Measurements from ENCODE around the gene RPN2.

RPN2 gene

GRCh38 chr20:37243076-37243936 lies 64.2 kb downstream of the RPN2 start:
- DNase-seq (ENCODE audit: low read depth), result no peak

GRCh38 chr20:37243937-37244571 lies 64.9 kb downstream of the RPN2 start:
- no peak for DNase-seq (ENCODE audit: low read depth)

GRCh38 chr20:37244572-37244957 lies 65.4 kb downstream of the RPN2 start:
- no peak for DNase-seq (ENCODE audit: low read depth)

- DNase-seq (ENCODE audit: low read depth), result no peak
Observed at GRCh38 chr20:37245216-37246150, 66.4 kb downstream of the RPN2 start.

- no peak for DNase-seq (ENCODE audit: low read depth)
Observed at GRCh38 chr20:37246736-37247135, 67.6 kb downstream of the RPN2 start.

GRCh38 chr20:37247547-37247946 lies 68.4 kb downstream of the RPN2 start:
- DNase-seq (ENCODE audit: low read depth), result no peak

- no peak for DNase-seq (ENCODE audit: low read depth)
Observed at GRCh38 chr20:37249304-37249703, 70.2 kb downstream of the RPN2 start.

- DNase-seq (ENCODE audit: low read depth), result no peak
Observed at GRCh38 chr20:37251825-37252477, 72.8 kb downstream of the RPN2 start.

- DNase-seq (ENCODE audit: low read depth), result no peak
Observed at GRCh38 chr20:37253087-37253486, 74.0 kb downstream of the RPN2 start.

GRCh38 chr20:37254114-37254878 lies 75.2 kb downstream of the RPN2 start:
- no peak for DNase-seq (ENCODE audit: low read depth)

GRCh38 chr20:37256286-37256685 lies 77.2 kb downstream of the RPN2 start:
- no peak for DNase-seq (ENCODE audit: low read depth)

- no peak for DNase-seq (ENCODE audit: low read depth)
Observed at GRCh38 chr20:37257530-37257929, 78.4 kb downstream of the RPN2 start.

GRCh38 chr20:37257988-37258387 lies 78.9 kb downstream of the RPN2 start:
- no peak for DNase-seq (ENCODE audit: low read depth)

GRCh38 chr20:37259031-37259430 lies 79.9 kb downstream of the RPN2 start:
- no peak for DNase-seq (ENCODE audit: low read depth)

- no peak for DNase-seq (ENCODE audit: low read depth)
Observed at GRCh38 chr20:37259865-37260264, 80.7 kb downstream of the RPN2 start.

GRCh38 chr20:37260923-37261322 lies 81.8 kb downstream of the RPN2 start:
- no peak for DNase-seq (ENCODE audit: low read depth)

- no peak for DNase-seq (ENCODE audit: low read depth)
Observed at GRCh38 chr20:37261714-37262113, 82.6 kb downstream of the RPN2 start, which contains the start of gene GHRH. TSS of gene GHRH (minus strand) at chr20:37261814. CDS start at chr20:37256889, 4,925 bp downstream.

- no peak for DNase-seq (ENCODE audit: low read depth)
Observed at GRCh38 chr20:37262505-37262904, 83.4 kb downstream of the RPN2 start.

- no peak for DNase-seq (ENCODE audit: low read depth)
Observed at GRCh38 chr20:37263686-37264085, 84.6 kb downstream of the RPN2 start.

GRCh38 chr20:37265152-37265551 lies 86.0 kb downstream of the RPN2 start:
- DNase-seq (ENCODE audit: low read depth), result no peak

All from stimulated activated CD8-positive, alpha-beta memory T cell treated with anti-CD3 and anti-CD28 coated beads, Interleukin-4, amount 100 ng/mL, for 24 hours (primary cell).